ENCODE measurements around the gene DOK6. TPM values are rescaled to one million over a fixed set of nuclear protein-coding genes. Genes with fewer than 3 reads are reported as not detected.

DOK6 gene
- total RNA-seq, 4 donors from 2014 or later, result 0.34 to 10.8 (median 0.52) TPM

- TF ChIP-seq CTCF (IDR thresholded peaks at IDR 0.05; ENCODE audit: low read depth), result no peak
These were observed 215.4 kb downstream of the DOK6 start for GRCh38 chr18:69616114-69616513.

- no peak for TF ChIP-seq CTCF (IDR thresholded peaks at IDR 0.05; ENCODE audit: low read depth)
These were observed 216.7 kb downstream of the DOK6 start for GRCh38 chr18:69617408-69617807.

- no peak for TF ChIP-seq CTCF (IDR thresholded peaks at IDR 0.05; ENCODE audit: low read depth)
These were observed 217.2 kb downstream of the DOK6 start for GRCh38 chr18:69617888-69618287.

GRCh38 chr18:69622184-69622583, 221.5 kb downstream of the DOK6 start:
- TF ChIP-seq CTCF (IDR thresholded peaks at IDR 0.05; ENCODE audit: low read depth), result no peak

- no peak for TF ChIP-seq CTCF (IDR thresholded peaks at IDR 0.05; ENCODE audit: low read depth)
These were observed 222.3 kb downstream of the DOK6 start for GRCh38 chr18:69622961-69623360.

GRCh38 chr18:69626171-69626570, 225.5 kb downstream of the DOK6 start:
- no peak for TF ChIP-seq CTCF (IDR thresholded peaks at IDR 0.05; ENCODE audit: low read depth)

GRCh38 chr18:69626643-69627242, 226.1 kb downstream of the DOK6 start:
- TF ChIP-seq CTCF (IDR thresholded peaks at IDR 0.05; ENCODE audit: low read depth), result no peak
